ENCODE results near the gene PCBP2. TPM values are rescaled to one million over a fixed set of nuclear protein-coding genes. Genes with fewer than 3 reads are reported as not detected.

PCBP2 gene
- total and polyA plus RNA-seq, 10 of the 15 experiments (the other 5 are each of a cell fraction or from before 2014, with no cell fraction given), result 109 to 803 (median 327) TPM

GRCh38 chr12:53500776-53501614 is 49.1 kb downstream of the PCBP2 start, which contains the start of gene TARBP2 (continued):
- TF ChIP-seq SKIL (IDR thresholded peaks at IDR 0.05; ENCODE audit: low read depth, poor library complexity, severe bottlenecking) (no peak), SMAD1 (IDR thresholded peaks at IDR 0.05; ENCODE audit: low read depth, partially characterized antibody) (no peak), FOS (IDR thresholded peaks at IDR 0.05; ENCODE audit: borderline replicate concordance, extremely low read depth, insufficient read length) (peak; percentile 28)

GRCh38 chr12:53501615-53502181 is 49.8 kb downstream of the PCBP2 start:
- Histone ChIP-seq H3K79me2 (ENCODE audit: control insufficient read depth, insufficient read depth, low read length) (peaks cover 11% of the 10 kb centered on the region), H3K36me3 (ENCODE audit: control insufficient read depth in 2 of 2, insufficient read depth in 2 of 2, low read length in 1 of 2) (peaks cover 4 to 9% of the 10 kb centered on the region in 2 experiments; a peak in 2 of 4 replicates), H4K20me1 (ENCODE audit: control insufficient read depth, insufficient read depth) (no peaks in the 10 kb centered on the region), H3K27me3 (replicated peaks in 1 of 2; ENCODE audit: control insufficient read depth in 2 of 2, insufficient read depth in 2 of 2, low read length in 1 of 2) (no peaks in the 10 kb centered on the region), H3K4me2 (ENCODE audit: control insufficient read depth, insufficient read depth) (peak overlapping the region; percentile 100), H3K9ac (ENCODE audit: control insufficient read depth, insufficient read depth, low read length) (peak overlapping the region; percentile 91), H3K4me1 (ENCODE audit: control insufficient read depth, insufficient read depth, low read length) (peaks cover 13% of the 10 kb centered on the region), H3K9me3 (replicated peaks; ENCODE audit: control insufficient read depth, insufficient read depth, low read length) (no peaks in the 10 kb centered on the region), H2AFZ (ENCODE audit: control insufficient read depth, low read depth, low read length) (peak overlapping the region; percentile 99), H3K27ac (ENCODE audit: control insufficient read depth, insufficient read depth) (peak overlapping the region; percentile 95), H3K4me3 (peak overlapping the region; percentile 67)
- intact Hi-C loops (cut with micrococcal nuclease; ENCODE audit: unreplicated experiment) (loop anchor here (1.0 to 5.0 kb wide), 2 partner anchors 49 to 121 kb away; partner anchors contain the start of genes PCBP2 and SP1), in situ Hi-C loops (cut with MboI) (no loop called here)
- DNase-seq (ENCODE audit: low read depth, low spot score), result no peak
- no peak for ATAC-seq
- ChIA-PET SMC1A (ENCODE audit: uncharacterized antibody, unreplicated experiment) (interaction anchor here (1.1 to 2.2 kb wide), 6 partner anchors 27 to 177 kb away, joined by 3 to 11 read pairs (median 6); partner anchors contain the start of gene SP1), POLR2A (interaction anchor here (0.9 to 2.4 kb wide), 17 partner anchors 9 to 252 kb away, joined by 3 to 18 read pairs (median 5); partner anchors contain the start of genes AAAS, ATF7, CISTR and PRR13), CTCF (interaction anchor here (0.5 to 1.8 kb wide), 15 partner anchors 7 to 180 kb away, joined by 3 to 10 read pairs (median 6); partner anchors contain the start of genes AAAS, ATF7 and ATP5MC2), RAD21 (ENCODE audit: unreplicated experiment) (interaction anchor here (0.9 to 2.3 kb wide), 17 partner anchors 7 to 181 kb away, joined by 3 to 13 read pairs (median 5); partner anchors contain the start of genes AAAS, ATF7, ATP5MC2 and SP1)
- WGBS (ENCODE audit: insufficient coverage, insufficient replicate concordance, low lambda C conversion rate, missing lambda C conversion rate), result 77% methylated on average over 10 of the region's 10 CpGs
- FAIRE-seq, result no peak
- no peak for TF ChIP-seq BMI1 (IDR thresholded peaks at IDR 0.05; ENCODE audit: borderline replicate concordance)
- TF ChIP-seq TCF12 (IDR thresholded peaks at IDR 0.05; ENCODE audit: low read depth, low read length), result no peak
- TF ChIP-seq POLR2AphosphoS5 (IDR thresholded peaks at IDR 0.05; ENCODE audit: low read length), result peak; percentile 62; the same call in 1 of the 2 replicates
- TF ChIP-seq SMARCA5 (IDR thresholded peaks at IDR 0.05), result 0 out of 2 replicates have a peak, but pooled peaks have one; percentile 63
- TF ChIP-seq RB1 (IDR thresholded peaks at IDR 0.05; ENCODE audit: borderline replicate concordance), result 0 out of 2 replicates have a peak, but pooled peaks have one; percentile 11
- TF ChIP-seq ZNF687 (IDR thresholded peaks at IDR 0.05), result 0 out of 2 replicates have a peak, but pooled peaks have one; percentile 7
- BruUV-seq (replicated peaks), result TSS peak; percentile 76

Data from GM12878 (cell line).